HT-29 (cell line): ENCODE results near the gene CMTM6. TPM values are rescaled to one million over a fixed set of nuclear protein-coding genes. Genes with fewer than 3 reads are reported as not detected.
"Not testable (repeated sequence)": the region's sequence is repeated elsewhere in the genome, so short reads cannot be mapped to it uniquely, and the experiment has no call there.

ENCODE experiments used
- DNase-seq: peaks from one replicate; pipeline ENCODE4 v3.0.0-alpha.2; 2015; ENCODE audit warnings: low spot score
- total RNA-seq: library from RNA; depleted of rRNA; stranded (reverse); fragments of >200 nt; shearing (Covaris generic); gene quantifications from 2 replicates; pipeline ENCODE4 v1.2.3, GENCODE V29; 2014

CMTM6 gene
- total RNA-seq, 1 experiment from 2014 or later = 38.6 TPM

GRCh38 chr3:32499585-32499984 lies 3.1 kb downstream of the CMTM6 start:
- DNase-seq = no peak

GRCh38 chr3:32498992-32499391 lies 3.7 kb downstream of the CMTM6 start:
- DNase-seq = no peak

GRCh38 chr3:32498252-32498651 lies 4.4 kb downstream of the CMTM6 start:
- no peak for DNase-seq

GRCh38 chr3:32495609-32496008 lies 7.0 kb downstream of the CMTM6 start:
- DNase-seq = no peak

- no peak for DNase-seq
Measured at GRCh38 chr3:32495085-32495484, 7.6 kb downstream of the CMTM6 start.

- no peak for DNase-seq
Measured at GRCh38 chr3:32493437-32494414, 8.9 kb downstream of the CMTM6 start.

- no peak for DNase-seq
Measured at GRCh38 chr3:32492684-32493436, 9.8 kb downstream of the CMTM6 start.

GRCh38 chr3:32488474-32489008 lies 14.1 kb downstream of the CMTM6 start:
- DNase-seq = no peak

- DNase-seq = no peak
Measured at GRCh38 chr3:32487781-32488473, 14.7 kb downstream of the CMTM6 start.

GRCh38 chr3:32484436-32484835 lies 18.2 kb downstream of the CMTM6 start:
- DNase-seq = no peak

GRCh38 chr3:32483772-32484171 lies 18.9 kb downstream of the CMTM6 start:
- DNase-seq = no peak

GRCh38 chr3:32482693-32483092 lies 20.0 kb downstream of the CMTM6 start:
- DNase-seq = no peak

- no peak for DNase-seq
Measured at GRCh38 chr3:32481791-32482631, 20.6 kb downstream of the CMTM6 start.

- no peak for DNase-seq
Measured at GRCh38 chr3:32480604-32481003, 22.0 kb downstream of the CMTM6 start.

- DNase-seq = no peak
Measured at GRCh38 chr3:32474201-32474600, 28.5 kb downstream of the CMTM6 start.

- DNase-seq = not testable (repeated sequence)
Measured at GRCh38 chr3:32472151-32472550, 30.5 kb downstream of the CMTM6 start.

- no peak for DNase-seq
Measured at GRCh38 chr3:32471246-32471645, 31.4 kb downstream of the CMTM6 start.

- no peak for DNase-seq
Measured at GRCh38 chr3:32470362-32470761, 32.3 kb downstream of the CMTM6 start.

- no peak for DNase-seq
Measured at GRCh38 chr3:32469151-32469874, 33.3 kb downstream of the CMTM6 start.
